GM19324 (cell line): ENCODE results near the gene C3orf85.
"Not testable (repeated sequence)": the region's sequence is repeated elsewhere in the genome, so short reads cannot be mapped to it uniquely, and the experiment has no call there.

Source experiments
- ATAC-seq: cut with Tn5 transposase; IDR thresholded peaks from one replicate; pipeline ENCODE4 v1.9.1; 2021; ENCODE audit warnings: mild to moderate bottlenecking, moderate library complexity; ENCODE audit not compliant: unreplicated experiment, low FRiP score

The C3orf85 gene, protein sequence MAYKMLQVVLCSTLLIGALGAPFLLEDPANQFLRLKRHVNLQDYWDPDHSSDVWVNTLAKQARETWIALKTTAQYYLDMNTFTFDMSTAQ

DNA sequence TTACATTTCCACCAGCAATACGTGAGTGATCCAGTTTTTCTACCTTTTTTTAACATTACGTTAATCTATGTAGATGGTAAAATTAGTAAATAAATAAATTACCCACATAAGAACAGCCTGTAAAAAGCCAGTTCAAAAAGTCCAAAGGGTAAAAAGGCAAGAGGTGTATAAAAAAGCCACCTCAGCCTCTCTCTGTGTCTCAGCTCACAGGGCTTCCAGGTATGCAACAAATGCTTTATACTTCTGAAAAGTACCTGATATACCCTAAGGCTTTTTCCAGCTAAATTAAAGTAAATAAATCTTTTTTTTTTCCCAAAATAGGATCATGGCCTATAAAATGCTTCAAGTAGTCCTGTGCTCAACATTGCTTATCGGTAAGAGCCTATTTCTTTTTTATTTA lies at the start of gene C3orf85:
Gene C3orf85, plus strand, starts transcription at position 197 of the 400 bp plus-strand sequence. Its CDS starts 129 bp downstream, at position 326.
- ATAC-seq = no peak

DNA sequence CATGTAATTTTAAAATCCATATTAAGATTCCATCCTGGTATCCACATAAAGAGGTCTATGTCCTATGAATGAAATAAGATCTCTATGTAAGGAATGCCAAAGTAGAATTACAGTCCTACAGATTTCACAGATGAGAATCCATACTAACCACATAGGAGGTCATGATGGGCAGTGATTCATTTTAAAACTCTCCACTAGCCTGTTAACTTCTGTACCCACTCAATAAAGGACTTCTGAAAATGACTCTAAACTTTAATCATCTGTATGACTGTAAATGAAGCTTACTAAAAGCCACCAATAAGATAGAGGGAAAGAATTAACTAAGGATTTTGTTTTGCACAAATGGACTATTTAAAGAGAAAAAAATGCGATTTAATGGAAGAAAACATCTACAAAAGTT lies 47.3 kb upstream of the C3orf85 start:
- ATAC-seq = no peak

DNA sequence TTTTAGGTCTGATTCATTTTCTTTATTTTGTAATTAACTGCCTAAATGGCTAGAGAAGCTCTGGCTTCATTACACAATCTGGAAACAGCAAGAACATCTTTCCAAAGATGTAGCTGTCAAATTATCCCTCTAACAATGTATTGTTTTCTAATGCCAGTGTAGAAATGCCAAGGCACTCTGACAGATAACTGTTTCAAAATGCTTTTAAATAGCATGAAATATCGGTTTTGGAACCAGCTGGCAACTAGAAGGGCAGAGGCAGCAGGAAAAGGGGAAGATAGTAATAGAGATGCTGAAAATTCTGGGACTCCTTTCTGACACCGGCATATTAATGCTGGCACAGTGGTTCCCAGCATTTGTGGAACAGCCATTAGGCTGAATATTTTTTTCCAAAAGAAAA lies 44.7 kb upstream of the C3orf85 start:
- ATAC-seq = no peak

DNA sequence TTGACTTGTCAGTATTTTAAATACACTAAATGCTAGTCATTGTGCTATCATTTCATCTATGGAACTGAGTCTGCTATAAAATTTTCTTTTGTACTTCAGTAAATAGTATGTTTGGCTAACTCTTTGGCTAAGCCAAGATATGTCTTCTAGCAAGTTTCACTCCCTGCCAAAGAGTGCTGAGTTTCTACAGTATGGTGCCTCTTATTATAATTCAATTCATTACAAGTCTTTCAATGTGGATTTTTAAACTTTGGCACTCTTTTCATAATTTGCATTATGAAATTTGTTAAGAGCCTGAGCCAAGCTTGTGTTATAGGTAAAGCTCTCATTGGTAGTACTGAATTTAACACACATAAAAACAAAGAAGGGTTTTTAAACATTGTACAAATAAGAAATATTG lies 43.0 kb upstream of the C3orf85 start:
- no peak for ATAC-seq

DNA sequence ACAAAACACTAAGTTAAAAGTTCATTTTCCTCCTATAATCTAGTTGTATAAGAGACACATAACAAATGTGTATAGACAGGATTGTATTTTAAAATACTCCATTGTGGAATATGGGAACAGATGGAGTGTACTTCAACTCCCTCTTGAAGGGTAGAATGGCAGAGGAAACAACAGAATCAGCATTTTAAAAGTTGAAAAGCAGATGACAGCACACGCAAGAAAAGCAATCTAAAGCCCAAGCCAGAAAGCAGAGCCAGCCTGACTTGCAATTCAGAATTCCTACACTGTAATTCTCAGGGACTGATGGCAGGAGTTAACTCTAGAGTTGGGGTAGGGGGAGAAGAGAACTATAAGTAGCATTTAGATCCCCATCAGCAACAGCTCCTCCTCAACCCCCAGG lies 41.4 kb upstream of the C3orf85 start:
- ATAC-seq = no peak

DNA sequence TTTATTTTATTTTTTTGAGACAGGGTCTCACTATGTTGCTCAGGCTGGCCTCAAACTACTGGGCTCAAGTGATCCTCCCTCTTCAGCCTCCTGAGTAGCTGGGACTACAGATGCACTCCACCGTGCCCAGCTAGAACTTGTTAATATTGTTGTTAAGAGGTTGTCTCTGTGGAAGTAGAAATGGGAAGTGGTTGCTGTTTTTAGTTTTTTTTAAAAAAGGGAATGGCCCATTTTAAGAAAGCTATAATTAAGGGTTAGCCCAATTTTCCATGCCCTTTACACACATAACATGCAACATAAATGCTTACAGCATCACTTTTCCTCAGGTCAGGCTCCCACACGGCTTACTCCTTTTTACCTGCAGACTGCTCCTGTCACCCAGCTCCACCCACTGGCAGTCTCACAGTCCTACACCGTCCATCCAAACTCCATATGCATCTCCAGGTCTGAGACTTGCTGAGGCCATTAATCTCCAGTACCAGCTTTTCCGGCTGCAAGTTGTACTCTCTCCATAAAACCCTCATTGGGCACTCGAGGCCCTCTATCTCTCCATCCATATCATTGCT lies 38.4 kb upstream of the C3orf85 start:
- ATAC-seq = peak; percentile 58

DNA sequence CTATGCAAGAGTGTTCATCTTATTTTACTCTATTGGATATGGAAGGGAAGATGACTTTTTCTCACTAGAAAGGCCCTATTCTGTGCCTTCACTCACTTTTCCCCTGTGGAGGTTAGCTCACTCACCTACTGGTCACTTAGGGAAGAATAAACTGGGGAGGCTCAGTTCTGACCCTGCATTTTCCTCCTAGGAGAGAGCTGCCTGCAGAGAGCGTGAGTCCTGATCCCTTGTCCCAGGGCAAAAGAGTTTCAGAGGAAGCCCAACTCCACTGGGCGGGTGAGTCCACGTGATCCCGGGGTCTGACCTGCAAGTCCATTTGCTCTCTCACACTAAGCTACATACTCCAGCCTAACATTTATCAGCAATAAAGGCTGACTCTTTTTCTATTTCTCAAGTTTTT lies 26.9 kb upstream of the C3orf85 start:
- no peak for ATAC-seq

DNA sequence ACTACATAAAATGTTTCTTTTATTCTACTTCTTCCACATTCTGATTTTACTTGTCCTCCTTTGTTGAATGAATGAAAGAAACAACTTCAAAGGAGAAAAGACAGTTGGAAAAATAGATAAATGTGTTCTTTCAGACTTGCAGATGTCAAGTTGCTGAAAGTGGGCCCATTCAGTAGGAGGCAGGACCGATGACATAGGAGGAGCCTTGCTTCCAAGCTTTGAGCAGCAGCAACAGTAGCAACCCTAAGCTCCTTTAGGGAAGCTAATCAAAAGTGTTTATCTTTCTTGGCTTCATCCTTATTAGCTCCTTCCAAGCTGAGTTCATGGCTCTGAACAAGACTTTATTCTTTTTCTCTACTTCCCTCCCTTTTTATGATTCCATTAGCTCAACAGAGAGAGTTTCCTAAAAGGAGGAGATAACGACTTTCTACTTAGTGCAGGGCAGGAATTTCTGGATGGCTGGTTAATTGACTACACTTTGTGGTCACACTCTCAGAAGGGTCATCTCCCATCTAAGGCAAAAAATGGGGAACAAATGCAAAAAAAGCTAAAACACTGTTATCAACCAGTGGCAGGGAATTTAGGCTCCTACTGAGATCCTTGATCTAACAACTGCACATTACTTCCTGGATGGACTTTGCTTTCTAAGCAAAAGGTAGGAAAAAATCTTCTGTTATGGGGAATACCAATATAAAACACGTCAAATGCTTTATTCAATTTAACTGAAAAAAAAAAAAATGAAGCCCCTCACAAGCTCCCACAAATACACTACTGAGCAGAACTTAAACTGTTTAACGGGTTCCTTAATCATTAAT lies 23.4 kb upstream of the C3orf85 start:
- ATAC-seq = no peak

DNA sequence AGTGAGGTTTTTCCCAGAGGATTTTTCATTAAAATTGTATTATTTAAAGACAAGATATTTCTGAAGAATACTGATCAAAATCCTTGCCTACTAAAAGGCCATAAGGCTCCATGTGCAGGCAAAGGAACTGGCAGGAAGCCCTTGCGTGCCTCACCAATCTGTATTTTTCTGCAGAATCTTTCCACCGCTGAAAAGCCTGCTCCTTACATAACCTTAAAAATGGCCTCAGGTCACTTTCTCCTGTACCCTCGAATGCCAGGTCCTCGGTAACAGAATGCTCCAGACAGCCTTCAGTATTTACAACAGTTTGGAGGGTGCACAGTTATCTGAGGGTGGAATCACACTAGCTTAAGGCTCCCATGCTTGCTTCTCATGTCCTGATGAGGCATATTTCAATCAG lies 21.8 kb upstream of the C3orf85 start:
- ATAC-seq = no peak

DNA sequence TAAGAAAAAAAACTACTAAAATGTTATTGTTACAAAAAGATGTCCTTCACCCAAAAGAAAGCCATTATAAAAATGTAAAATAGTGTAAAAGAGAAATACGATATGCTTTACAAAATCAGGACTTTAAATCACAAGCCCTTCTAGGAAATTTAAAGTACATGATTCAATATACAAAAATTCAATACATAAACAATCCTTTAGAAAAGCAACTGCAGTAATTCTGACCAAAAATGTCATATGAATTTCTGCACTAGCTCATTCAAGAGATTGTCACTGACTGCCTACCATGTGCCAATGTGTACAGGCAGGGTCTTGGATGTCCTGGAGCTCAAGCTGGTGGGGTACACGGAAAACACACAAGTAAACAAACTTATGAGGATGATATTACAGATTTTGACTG lies 21.1 kb upstream of the C3orf85 start:
- ATAC-seq = no peak

DNA sequence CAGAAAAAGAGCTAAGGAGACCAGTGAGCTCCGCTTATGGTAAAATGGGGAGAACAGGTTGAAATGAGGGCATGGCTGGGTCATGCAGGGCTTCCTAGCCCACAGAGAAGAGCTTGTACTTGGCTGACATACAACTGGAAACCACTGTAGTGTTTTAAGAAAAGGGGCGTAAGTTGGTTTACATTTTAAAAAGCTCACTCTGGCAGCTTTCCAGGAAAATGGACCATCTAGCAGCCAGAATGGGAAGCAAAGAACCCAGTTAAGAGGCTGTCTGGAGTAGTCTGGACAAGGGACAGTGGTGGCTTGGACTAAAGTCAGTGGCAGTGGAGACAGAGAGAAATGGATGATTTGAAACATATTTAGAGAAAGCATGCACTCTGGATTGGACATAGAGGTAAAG lies 20.5 kb upstream of the C3orf85 start:
- ATAC-seq = no peak

DNA sequence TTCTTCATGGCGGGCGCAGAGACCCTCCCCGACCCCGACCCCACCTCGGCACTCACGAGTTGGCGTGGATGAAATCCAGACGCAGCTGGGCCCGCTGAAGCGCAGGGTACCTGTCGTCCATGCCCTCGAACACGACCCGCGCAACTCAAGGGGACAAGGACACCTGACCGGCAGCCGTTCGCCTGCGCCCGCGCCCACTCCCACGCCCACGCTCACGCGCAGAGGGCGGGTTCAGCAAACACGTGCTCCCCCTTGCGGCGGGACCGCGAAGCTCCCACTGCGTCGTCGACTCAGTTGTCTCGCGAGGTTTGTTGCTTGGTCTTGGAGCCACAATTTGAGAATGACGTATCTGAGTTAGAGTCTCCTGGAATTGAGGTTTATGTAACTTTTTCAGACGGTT lies 18.6 kb upstream of the C3orf85 start, which contains the start of gene MORC1:
Gene MORC1, minus strand, starts transcription at position 196 of the 400 bp plus-strand sequence. Its CDS starts 75 bp downstream, at position 121.
- no peak for ATAC-seq

DNA sequence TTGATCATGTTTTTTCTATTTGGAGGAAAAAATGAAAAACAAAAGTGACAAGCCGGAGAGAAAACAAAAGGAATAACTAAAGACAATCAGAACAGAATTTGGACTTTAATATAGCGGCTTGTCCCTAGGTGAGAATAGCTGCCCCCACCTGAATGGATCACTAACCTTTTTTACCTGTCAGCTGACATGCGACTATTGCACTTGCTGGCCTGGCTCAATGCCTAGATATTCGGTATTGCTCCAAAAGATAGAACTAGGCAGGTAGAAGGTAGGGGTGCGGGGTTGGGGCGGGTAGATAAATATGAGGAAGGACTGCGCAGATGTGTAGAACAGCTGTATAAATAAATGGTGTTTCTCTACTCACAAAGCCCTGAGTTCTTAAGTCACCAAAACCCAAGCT lies 17.9 kb upstream of the C3orf85 start:
- no peak for ATAC-seq

DNA sequence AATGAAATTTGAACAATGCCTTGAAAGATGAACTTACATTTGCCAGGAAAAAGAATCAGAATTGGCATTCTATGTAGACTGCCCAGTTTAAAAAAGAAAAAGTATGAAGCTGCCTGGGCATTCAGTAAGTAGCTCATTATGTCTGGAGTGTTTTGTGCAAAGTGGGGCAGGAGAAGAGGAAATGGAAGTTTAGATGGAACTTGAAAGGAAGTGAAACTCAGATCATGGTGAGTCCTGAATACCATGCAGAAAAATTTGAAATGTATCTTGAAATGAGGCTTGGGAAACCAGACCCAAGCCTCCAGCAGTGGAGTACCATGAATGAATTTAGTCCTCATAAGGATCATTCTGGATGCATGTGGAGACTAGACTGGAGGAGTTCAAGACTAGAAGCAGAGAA lies 13.8 kb upstream of the C3orf85 start:
- ATAC-seq = no peak

DNA sequence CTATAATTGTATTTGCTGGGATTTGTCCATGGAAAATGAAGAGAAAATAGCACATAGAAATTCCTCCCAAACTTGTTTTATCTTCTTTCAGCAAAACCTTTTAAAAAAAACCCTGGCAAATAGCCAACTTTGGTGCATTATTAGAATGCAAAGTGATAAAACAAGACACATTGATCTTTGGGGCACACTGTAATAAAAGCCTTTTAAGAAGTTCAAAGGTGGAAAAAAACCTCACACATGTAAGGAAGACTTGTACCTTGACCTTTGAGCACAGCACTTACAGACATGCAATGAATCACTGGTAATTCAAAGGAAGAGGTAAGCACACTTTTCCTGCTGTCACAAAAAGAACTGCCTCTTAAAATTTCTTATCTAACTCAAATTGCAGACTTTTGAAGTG lies 10.6 kb upstream of the C3orf85 start:
- ATAC-seq = no peak

DNA sequence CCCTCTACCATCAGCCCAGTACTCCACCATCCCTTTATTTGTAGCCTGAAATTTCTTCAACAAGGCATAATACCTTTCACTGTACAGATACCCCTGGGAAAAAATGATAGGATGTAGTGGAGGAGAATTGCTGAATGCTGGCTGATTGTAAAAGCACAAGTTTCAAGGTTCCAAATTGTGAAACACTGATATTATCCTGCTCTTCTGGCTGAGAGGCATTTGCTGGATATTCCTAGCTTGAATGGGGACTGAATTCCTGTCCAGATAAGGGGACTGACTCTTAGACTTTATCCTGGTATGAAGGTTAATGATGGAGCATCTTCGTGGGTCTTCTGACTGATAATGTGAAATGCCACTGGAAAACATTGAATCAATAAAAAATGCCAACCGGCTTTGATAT lies 9.0 kb upstream of the C3orf85 start:
- no peak for ATAC-seq

DNA sequence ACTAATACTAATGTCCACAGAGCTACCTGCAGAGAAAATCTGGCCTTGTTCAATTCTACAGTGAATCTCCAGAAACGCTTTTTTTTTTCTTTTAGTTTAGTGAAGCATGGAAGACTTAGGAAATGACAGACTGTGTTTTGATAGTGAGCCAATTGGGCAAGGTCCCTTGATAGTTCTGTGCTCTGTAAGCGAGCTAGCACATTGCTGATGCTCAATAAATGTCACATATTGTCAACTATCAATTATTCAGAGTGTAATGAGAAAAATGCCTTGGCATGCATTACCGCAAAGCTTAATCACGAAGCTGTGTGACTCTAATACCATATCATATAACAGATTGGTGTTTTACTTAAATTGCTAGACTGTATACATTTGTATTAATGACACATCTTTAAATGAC lies 5.2 kb upstream of the C3orf85 start:
- ATAC-seq = no peak

DNA sequence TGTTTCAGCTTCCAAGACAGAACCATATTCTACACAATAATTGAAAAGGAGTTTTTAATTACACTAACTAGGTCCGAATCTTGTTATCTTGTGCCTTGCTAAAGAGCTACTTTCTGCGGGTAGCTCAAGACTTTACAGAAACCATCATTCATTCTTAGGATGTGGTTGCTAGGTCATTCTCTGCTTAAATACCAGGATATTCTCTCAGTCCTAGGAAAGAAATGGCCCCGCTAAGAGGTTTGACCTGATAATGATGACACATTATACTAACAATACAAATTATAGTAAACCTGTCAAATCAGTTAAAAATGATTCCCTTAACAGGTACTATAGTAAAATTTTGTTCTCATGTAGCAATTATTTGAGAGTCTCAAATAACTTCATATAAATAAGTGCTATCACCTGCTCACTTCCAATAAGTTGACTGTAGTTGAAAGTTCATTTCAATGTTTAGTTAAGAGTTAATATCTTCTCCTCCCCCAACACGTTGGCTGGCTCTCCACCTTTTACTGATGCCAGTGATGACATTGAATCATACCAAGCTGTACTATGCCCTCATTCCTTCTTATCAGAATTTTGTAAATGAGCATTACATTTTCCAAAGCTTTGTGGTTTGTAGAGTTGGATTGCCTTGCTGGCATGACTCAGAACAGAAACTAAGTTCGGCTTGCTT lies 3.6 kb upstream of the C3orf85 start:
- no peak for ATAC-seq

DNA sequence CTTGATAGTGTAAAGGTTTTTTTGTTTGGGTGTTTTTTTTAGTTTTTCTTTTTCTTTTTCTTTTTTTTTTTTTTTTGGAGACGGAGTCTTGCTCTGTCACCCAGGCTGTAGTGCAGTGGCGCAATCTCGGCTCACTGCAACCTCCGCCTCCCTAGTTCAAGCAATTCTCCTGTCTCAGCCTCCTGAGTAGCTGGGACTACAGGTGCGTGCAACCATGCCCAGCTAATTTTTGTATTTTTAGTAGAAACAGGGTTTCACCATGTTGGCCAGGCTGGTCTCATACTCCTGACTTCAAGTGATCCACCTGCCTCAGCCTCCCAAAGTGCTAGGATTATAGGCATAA lies 3.1 kb upstream of the C3orf85 start:
- ATAC-seq = not testable (repeated sequence)

DNA sequence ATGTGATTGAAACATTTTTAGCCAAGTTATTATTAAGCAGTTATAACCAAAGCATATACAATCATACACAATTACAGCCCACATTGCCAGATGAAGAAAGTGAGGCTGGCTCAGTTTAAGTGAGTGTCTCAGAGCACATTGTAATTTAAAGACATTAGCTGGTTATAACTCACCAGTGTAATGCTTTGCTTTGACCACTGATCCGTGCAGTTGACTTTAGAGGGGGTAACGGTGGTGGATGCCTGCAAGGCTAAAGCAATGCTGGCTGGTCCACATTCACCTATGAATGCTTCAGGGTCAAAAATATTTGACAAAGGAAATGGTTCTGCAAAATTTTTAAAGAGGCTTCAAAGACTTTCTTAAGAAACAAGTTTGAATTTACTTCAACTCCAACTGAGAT lies 1.2 kb downstream of the C3orf85 start:
- no peak for ATAC-seq

DNA sequence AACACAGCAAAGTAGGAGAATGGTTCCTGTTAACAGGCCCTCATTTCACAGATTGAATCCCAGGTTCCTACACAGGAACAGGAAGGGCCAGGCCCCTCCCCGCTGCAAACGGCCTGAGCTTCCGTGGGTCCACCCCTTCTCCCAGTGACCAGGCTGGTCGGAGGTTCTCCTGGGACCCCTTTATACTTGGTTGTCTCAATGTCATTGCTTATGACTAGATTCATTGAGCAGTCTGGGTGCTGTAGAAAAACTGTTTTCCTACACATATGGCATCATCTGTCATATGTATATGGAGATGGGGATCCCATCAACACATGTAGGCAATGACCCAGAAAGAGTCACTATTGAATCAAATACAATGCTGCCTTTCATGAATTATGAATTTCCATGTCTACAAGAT lies 3.8 kb downstream of the C3orf85 start:
- no peak for ATAC-seq

DNA sequence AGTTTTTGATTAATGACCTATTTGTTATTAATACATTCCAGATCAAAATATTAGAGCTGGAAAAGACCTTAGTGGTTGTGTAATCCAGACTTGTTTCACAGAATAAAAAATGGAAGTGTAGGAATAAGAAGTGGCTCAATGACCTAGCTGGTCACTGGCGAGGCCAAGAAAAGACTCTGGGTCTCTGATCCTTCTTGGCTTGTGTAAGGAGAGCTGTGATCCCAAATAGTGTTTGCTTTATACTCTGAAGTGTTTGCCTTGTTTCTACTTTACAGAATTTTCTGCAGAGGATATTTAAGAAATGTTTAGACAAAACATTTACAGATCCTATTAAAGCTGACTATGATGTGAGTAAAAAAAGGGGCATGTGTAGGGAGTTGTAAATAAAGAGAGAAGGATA lies 7.1 kb downstream of the C3orf85 start:
- no peak for ATAC-seq
